ENCODE results near the gene MEDAG. TPM values are rescaled to one million over a fixed set of nuclear protein-coding genes. Genes with fewer than 3 reads are reported as not detected.
"Not testable (repeated sequence)": the region's sequence is repeated elsewhere in the genome, so short reads cannot be mapped to it uniquely, and the experiment has no call there.

The MEDAG gene
- total RNA-seq, 3 donors from 2014 or later (not counting 1 experiment from before 2014, with no cell fraction given): not detected

DNA sequence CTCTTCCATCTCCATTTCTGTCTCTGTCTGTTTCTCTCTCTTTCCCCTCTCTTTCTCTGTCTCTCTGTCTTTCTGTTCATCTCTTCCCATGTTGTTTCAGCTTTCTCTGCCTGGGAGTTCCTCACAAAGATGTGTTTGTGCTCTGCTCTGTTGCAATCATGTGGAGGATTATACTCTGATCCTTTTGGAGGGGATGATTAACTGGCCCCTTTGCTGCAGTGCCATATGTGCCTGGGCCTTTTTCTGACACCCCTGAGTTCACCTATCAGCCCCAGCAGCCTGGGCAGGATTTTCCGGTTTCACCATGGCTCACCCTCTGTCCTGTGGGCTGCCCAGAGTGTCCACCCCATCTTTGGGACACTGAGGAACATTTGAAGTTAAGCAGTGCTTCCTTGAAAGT, 17.3 kb downstream of the MEDAG start:
- Histone ChIP-seq H3K27ac (ENCODE audit: low read length) (no peak overlapping the region), H3K4me3 (ENCODE audit: low read length) (no peak overlapping the region), H3K9me3 (ENCODE audit: control insufficient read depth, insufficient read depth, low read length) (no peaks in the 10 kb centered on the region), H3K4me1 (ENCODE audit: control insufficient read depth, insufficient read depth, low read length) (no peaks in the 10 kb centered on the region), H3K36me3 (ENCODE audit: control insufficient read depth, insufficient read depth, low read length) (no peaks in the 10 kb centered on the region), H3K27me3 (ENCODE audit: control insufficient read depth, insufficient read depth, low read length) (no peaks in the 10 kb centered on the region)
- Mint-ChIP-seq H3K9me3 (no peaks in the 10 kb centered on the region), H3K27me3 (ENCODE audit: low read depth in 2 of 2) (peaks cover 6 to 32% of the 10 kb centered on the region in 2 donors), H3K4me3 (no peak overlapping the region), H3K36me3 (no peaks in the 10 kb centered on the region), H3K27ac (no peak overlapping the region), H3K4me1 (peaks cover 4 to 6% of the 10 kb centered on the region in 2 donors)
- WGBS (ENCODE audit: insufficient coverage): 97% methylated on average over 1 of the region's 1 CpG
- intact Hi-C loops (cut with micrococcal nuclease): no loop called here
- TF ChIP-seq, protein P1, sequence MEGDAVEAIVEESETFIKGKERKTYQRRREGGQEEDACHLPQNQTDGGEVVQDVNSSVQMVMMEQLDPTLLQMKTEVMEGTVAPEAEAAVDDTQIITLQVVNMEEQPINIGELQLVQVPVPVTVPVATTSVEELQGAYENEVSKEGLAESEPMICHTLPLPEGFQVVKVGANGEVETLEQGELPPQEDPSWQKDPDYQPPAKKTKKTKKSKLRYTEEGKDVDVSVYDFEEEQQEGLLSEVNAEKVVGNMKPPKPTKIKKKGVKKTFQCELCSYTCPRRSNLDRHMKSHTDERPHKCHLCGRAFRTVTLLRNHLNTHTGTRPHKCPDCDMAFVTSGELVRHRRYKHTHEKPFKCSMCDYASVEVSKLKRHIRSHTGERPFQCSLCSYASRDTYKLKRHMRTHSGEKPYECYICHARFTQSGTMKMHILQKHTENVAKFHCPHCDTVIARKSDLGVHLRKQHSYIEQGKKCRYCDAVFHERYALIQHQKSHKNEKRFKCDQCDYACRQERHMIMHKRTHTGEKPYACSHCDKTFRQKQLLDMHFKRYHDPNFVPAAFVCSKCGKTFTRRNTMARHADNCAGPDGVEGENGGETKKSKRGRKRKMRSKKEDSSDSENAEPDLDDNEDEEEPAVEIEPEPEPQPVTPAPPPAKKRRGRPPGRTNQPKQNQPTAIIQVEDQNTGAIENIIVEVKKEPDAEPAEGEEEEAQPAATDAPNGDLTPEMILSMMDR (IDR thresholded peaks at IDR 0.05): no peak
- ATAC-seq: no peak
- no peak for DNase-seq

DNA sequence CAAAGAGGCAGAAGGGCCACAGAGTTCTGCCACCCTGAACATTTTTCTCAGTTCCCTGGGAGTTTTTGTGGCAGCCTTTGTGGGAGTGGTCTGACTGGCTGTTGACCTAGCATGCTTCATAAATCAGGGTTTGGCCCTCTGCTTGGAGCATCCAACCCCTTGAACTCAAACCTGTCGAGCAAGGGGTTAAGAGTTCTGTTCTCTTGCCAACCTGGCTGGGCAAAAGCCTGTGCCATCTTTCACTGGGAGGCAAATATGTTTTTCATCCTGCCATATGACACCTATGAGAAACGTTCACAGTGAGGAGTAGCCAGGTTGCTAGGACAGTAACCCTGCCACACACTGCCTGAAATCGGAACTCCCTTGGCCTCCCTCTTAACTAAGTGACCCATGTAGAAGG, 18.6 kb downstream of the MEDAG start:
- intact Hi-C loops (cut with micrococcal nuclease): no loop called here
- Histone ChIP-seq H3K4me3 (ENCODE audit: low read length) (no peak overlapping the region), H3K36me3 (ENCODE audit: control insufficient read depth, insufficient read depth, low read length) (no peaks in the 10 kb centered on the region), H3K4me1 (ENCODE audit: control insufficient read depth, insufficient read depth, low read length) (no peaks in the 10 kb centered on the region), H3K27ac (ENCODE audit: low read length) (no peak overlapping the region), H3K9me3 (ENCODE audit: control insufficient read depth, insufficient read depth, low read length) (no peaks in the 10 kb centered on the region), H3K27me3 (ENCODE audit: control insufficient read depth, insufficient read depth, low read length) (no peaks in the 10 kb centered on the region)
- peaks cover 15 to 27% of the 10 kb centered on the region in 2 donors for H3K27me3 Mint-ChIP-seq (ENCODE audit: low read depth in 2 of 2)
- TF ChIP-seq, protein P1 (IDR thresholded peaks at IDR 0.05): no peak
- WGBS (ENCODE audit: insufficient coverage): 92% methylated on average over 3 of the region's 3 CpGs
- DNase-seq (no peak), ATAC-seq (no peak)
- H3K27ac Mint-ChIP-seq: no peak overlapping the region
- H3K4me1 Mint-ChIP-seq: peaks cover 4 to 6% of the 10 kb centered on the region in 2 donors
- no peaks in the 10 kb centered on the region for H3K36me3 Mint-ChIP-seq
- no peak overlapping the region for H3K4me3 Mint-ChIP-seq
- no peaks in the 10 kb centered on the region for H3K9me3 Mint-ChIP-seq

DNA sequence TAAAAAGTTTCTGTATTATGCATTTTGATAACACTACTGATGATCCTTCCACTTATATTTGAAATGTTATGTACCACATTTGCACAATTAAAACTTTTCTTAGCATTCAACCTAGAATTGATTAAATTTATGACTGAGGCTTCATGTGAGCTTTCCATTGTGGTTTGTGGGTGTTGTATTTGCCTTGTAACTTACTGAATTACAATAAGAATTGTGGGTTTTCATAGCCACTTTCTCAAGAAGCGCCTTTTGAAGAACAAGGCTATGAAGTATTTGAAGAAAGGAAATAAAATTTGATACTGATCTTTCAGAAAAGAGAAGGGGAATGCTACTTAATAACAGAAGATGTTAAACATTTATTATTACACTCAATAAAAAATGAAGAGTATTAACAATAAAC, 19.4 kb downstream of the MEDAG start:
- Histone ChIP-seq H3K27me3 (ENCODE audit: control insufficient read depth, insufficient read depth, low read length) (no peaks in the 10 kb centered on the region), H3K36me3 (ENCODE audit: control insufficient read depth, insufficient read depth, low read length) (no peaks in the 10 kb centered on the region), H3K9me3 (ENCODE audit: control insufficient read depth, insufficient read depth, low read length) (no peaks in the 10 kb centered on the region), H3K4me1 (ENCODE audit: control insufficient read depth, insufficient read depth, low read length) (no peaks in the 10 kb centered on the region), H3K4me3 (ENCODE audit: low read length) (no peak overlapping the region), H3K27ac (ENCODE audit: low read length) (no peak overlapping the region)
- H3K9me3 Mint-ChIP-seq: no peaks in the 10 kb centered on the region
- peaks cover 4 to 6% of the 10 kb centered on the region in 2 donors for H3K4me1 Mint-ChIP-seq
- no peak overlapping the region for H3K4me3 Mint-ChIP-seq
- intact Hi-C loops (cut with micrococcal nuclease): no loop called here
- no peak for DNase-seq
- TF ChIP-seq, protein P1 (IDR thresholded peaks at IDR 0.05): no peak
- H3K27me3 Mint-ChIP-seq (ENCODE audit: low read depth in 2 of 2): peaks cover 19 to 34% of the 10 kb centered on the region in 2 donors
- H3K36me3 Mint-ChIP-seq: no peaks in the 10 kb centered on the region
- 20% methylated on average over 1 of the region's 1 CpG for WGBS (ENCODE audit: insufficient coverage)
- no peak overlapping the region for H3K27ac Mint-ChIP-seq
- ATAC-seq: no peak

DNA sequence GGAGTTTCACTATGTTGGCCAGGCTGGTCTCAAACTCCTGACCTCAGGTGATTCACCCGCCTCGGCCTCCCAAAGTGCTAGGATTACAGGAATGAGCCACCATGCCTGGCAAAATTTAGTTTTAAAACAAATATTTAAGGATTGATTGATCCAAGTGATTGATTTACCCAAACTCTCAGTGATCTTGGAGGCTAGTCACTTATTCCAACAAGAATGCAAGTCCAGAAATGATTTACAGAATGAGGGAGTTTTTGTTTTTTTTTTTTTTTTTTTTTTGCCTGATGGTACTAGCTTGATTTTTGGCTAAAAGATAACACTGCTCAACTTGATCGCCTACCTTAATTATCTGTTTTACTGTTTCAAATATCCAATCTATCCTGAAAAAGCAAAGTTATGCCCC, 20.7 kb downstream of the MEDAG start:
- ATAC-seq (no peak), DNase-seq (no peak)
- H3K36me3 ChIP-seq (ENCODE audit: control insufficient read depth, insufficient read depth, low read length): no peaks in the 10 kb centered on the region
- no peaks in the 10 kb centered on the region for H3K27me3 ChIP-seq (ENCODE audit: control insufficient read depth, insufficient read depth, low read length)
- intact Hi-C loops (cut with micrococcal nuclease): no loop called here
- no peaks in the 10 kb centered on the region for H3K9me3 ChIP-seq (ENCODE audit: control insufficient read depth, insufficient read depth, low read length)
- Mint-ChIP-seq H3K36me3 (no peaks in the 10 kb centered on the region), H3K4me1 (peaks cover 4 to 6% of the 10 kb centered on the region in 2 donors), H3K27me3 (ENCODE audit: low read depth in 2 of 2) (peaks cover 23 to 36% of the 10 kb centered on the region in 2 donors), H3K9me3 (no peaks in the 10 kb centered on the region), H3K4me3 (no peak overlapping the region), H3K27ac (no peak overlapping the region)
- 95% methylated on average over 3 of the region's 3 CpGs for WGBS (ENCODE audit: insufficient coverage)
- H3K4me3 ChIP-seq (ENCODE audit: low read length): no peak overlapping the region
- no peaks in the 10 kb centered on the region for H3K4me1 ChIP-seq (ENCODE audit: control insufficient read depth, insufficient read depth, low read length)
- TF ChIP-seq, protein P1 (IDR thresholded peaks at IDR 0.05): no peak
- H3K27ac ChIP-seq (ENCODE audit: low read length): no peak overlapping the region

DNA sequence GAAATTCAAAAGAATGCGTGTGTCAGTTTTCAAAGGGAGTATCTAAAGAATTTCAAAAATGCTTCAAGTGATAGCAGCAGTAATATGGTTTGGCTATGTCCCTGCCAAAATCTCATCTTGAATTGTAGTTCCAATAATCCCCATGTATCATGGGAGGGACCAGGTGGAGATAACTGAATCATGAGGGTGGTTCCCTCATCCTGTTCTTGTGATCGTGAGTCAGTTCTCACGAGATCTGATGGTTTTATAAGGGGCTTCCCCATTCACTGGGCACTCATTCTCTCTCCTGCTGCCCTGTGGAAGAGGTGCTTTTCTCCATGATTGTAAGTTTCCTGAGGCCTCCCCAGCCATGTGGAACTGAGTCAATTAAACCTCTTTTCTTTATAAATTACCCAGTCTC, 21.1 kb downstream of the MEDAG start:
- H3K4me1 ChIP-seq (ENCODE audit: control insufficient read depth, insufficient read depth, low read length); ATAC-seq; H3K27ac Mint-ChIP-seq; H3K27ac ChIP-seq (ENCODE audit: low read length); H3K9me3 Mint-ChIP-seq; intact Hi-C loops (cut with micrococcal nuclease); H3K4me1 Mint-ChIP-seq; H3K36me3 Mint-ChIP-seq; H3K27me3 ChIP-seq (ENCODE audit: control insufficient read depth, insufficient read depth, low read length); DNase-seq; H3K4me3 Mint-ChIP-seq; H3K9me3 ChIP-seq (ENCODE audit: control insufficient read depth, insufficient read depth, low read length); H3K36me3 ChIP-seq (ENCODE audit: control insufficient read depth, insufficient read depth, low read length); H3K4me3 ChIP-seq (ENCODE audit: low read length): not testable (repeated sequence)
- WGBS (ENCODE audit: insufficient coverage): 68% methylated on average over 3 of the region's 3 CpGs
- peaks cover 25 to 40% of the 10 kb centered on the region in 2 donors for H3K27me3 Mint-ChIP-seq (ENCODE audit: low read depth in 2 of 2)
